ENCODE data around the gene ICE2. TPM values are rescaled to one million over a fixed set of nuclear protein-coding genes. Genes with fewer than 3 reads are reported as not detected.

The ICE2 gene, protein sequence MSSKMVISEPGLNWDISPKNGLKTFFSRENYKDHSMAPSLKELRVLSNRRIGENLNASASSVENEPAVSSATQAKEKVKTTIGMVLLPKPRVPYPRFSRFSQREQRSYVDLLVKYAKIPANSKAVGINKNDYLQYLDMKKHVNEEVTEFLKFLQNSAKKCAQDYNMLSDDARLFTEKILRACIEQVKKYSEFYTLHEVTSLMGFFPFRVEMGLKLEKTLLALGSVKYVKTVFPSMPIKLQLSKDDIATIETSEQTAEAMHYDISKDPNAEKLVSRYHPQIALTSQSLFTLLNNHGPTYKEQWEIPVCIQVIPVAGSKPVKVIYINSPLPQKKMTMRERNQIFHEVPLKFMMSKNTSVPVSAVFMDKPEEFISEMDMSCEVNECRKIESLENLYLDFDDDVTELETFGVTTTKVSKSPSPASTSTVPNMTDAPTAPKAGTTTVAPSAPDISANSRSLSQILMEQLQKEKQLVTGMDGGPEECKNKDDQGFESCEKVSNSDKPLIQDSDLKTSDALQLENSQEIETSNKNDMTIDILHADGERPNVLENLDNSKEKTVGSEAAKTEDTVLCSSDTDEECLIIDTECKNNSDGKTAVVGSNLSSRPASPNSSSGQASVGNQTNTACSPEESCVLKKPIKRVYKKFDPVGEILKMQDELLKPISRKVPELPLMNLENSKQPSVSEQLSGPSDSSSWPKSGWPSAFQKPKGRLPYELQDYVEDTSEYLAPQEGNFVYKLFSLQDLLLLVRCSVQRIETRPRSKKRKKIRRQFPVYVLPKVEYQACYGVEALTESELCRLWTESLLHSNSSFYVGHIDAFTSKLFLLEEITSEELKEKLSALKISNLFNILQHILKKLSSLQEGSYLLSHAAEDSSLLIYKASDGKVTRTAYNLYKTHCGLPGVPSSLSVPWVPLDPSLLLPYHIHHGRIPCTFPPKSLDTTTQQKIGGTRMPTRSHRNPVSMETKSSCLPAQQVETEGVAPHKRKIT
- 10 to 100 TPM; 74.1 to 74.5 TPM for total RNA-seq

DNA sequence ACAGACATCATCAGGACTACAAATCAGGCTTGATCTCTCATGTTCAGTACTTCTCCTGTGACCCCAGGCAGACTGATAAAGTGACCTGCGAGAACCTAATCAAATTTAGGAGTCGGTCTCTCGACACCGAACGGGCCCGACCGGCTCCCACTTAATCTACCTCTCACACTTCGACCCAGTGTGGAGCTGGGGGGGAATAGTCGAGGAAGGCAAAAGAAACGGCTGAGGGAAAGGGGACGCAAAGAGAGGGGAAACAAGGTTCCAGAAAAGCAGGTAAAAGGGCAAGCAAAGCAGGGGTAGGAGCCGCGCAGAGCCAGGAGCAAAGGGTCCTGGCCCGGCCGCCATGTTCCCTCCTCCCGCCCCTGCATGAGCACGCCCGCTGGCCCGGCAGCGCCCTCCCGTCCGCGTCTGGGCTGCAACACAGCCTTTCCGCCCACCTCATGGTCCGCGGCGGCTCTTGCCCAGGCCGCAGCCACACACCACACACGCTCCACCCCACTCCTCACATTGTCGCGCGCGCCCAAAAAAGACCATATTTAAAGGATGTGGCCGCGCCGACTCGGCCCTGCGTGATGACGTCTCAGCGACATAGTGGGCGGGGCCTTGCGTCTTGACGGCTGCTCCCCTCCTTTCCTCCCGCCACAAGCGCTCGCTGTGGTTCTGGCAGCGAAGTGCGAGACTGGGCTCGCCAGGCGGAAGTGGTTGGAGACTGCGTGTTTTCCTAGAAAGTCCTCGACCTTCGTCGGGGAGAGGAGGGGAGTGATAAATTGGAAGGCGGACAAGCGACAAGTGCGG lies at the start of gene ICE2:
Gene ICE2 (minus strand): TSS at position 577 of the 795 bp plus-strand sequence. CDS start 1,165 bp downstream, outside the sequence.
- Mint-ChIP-seq H3K4me3 (peak within 1 kb of the TSS; percentile 96), H3K27me3 (no peaks in the 10 kb centered on the region), H3K4me1 (ENCODE audit: low read depth) (peaks cover 57% of the 10 kb centered on the region), H3K36me3 (ENCODE audit: low read depth) (peaks cover 40% of the 10 kb centered on the region), H3K9me3 (no peaks in the 10 kb centered on the region), H3K27ac (peak within 1 kb of the TSS; percentile 96)
- ChIA-PET CTCF (interaction anchor here (0.7 to 4.3 kb wide), 5 partner anchors 42 to 438 kb away, joined by 3 to 22 read pairs (median 4); no protein-coding TSS in a partner anchor), POLR2A (interaction anchor here (0.7 to 1.5 kb wide), 11 partner anchors 10 to 242 kb away, joined by 3 to 10 read pairs (median 3); partner anchors contain the start of gene ANXA2)
- ATAC-seq: peak; percentile 87
- intact Hi-C loops (cut with micrococcal nuclease): no loop called here
- peak; percentile 99 for DNase-seq
- TF ChIP-seq, protein P1, sequence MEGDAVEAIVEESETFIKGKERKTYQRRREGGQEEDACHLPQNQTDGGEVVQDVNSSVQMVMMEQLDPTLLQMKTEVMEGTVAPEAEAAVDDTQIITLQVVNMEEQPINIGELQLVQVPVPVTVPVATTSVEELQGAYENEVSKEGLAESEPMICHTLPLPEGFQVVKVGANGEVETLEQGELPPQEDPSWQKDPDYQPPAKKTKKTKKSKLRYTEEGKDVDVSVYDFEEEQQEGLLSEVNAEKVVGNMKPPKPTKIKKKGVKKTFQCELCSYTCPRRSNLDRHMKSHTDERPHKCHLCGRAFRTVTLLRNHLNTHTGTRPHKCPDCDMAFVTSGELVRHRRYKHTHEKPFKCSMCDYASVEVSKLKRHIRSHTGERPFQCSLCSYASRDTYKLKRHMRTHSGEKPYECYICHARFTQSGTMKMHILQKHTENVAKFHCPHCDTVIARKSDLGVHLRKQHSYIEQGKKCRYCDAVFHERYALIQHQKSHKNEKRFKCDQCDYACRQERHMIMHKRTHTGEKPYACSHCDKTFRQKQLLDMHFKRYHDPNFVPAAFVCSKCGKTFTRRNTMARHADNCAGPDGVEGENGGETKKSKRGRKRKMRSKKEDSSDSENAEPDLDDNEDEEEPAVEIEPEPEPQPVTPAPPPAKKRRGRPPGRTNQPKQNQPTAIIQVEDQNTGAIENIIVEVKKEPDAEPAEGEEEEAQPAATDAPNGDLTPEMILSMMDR (IDR thresholded peaks at IDR 0.05): no peak

DNA sequence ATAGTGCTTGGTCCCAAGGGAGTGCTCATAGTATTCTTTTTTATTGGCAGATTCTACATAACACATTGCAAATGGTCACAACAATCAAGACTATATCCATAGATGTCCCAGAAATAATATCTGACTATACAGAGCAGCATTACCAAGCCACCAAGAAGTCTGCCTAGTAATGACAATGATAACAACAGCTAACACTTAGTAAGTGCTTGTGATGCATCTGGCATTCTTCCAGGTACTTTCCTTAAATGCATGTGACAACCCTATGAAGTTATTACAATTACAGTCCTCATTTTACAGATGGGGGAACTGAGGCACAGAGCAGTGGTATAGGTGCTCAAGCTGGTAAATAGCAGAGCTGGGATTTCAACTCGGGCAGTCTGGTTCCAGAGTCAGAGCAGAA lies 49.6 kb upstream of the ICE2 start:
- no peaks in the 10 kb centered on the region for H3K9me3 Mint-ChIP-seq
- ATAC-seq (peak; percentile 80), DNase-seq (no peak)
- ChIA-PET POLR2A (interaction anchor here (1.5 to 1.6 kb wide), 2 partner anchors 8 to 49 kb away, joined by 3 to 4 read pairs; no protein-coding TSS in a partner anchor), CTCF (interaction anchor here (1.0 to 4.9 kb wide), 5 partner anchors 8 to 57 kb away, joined by 3 to 22 read pairs (median 6); no protein-coding TSS in a partner anchor)
- TF ChIP-seq, protein P1 (IDR thresholded peaks at IDR 0.05): no peak
- intact Hi-C loops (cut with micrococcal nuclease): no loop called here
- no peak overlapping the region for H3K4me3 Mint-ChIP-seq
- no peaks in the 10 kb centered on the region for H3K27me3 Mint-ChIP-seq
- H3K36me3 Mint-ChIP-seq (ENCODE audit: low read depth): peaks cover 31% of the 10 kb centered on the region
- peak overlapping the region; percentile 81 for H3K27ac Mint-ChIP-seq
- peaks cover 68% of the 10 kb centered on the region for H3K4me1 Mint-ChIP-seq (ENCODE audit: low read depth)

DNA sequence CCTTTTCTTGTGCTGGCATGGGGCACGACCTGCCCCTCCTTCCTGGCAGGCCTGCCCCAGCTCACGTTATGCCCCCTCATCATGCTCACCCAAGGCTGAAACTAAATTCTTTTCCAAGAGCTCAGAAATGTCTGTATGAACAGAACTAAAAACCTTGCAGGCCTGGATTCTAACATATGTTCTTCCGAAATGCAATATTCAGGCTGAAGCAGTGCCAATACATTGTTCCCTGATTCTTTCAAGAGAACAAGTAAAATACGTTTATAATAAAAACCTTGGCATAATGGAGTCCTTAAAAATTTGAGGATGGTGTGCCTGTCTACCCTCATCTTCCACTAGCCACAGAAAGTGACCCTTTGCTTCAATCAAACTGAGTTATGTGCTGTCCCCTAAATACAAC lies 48.5 kb upstream of the ICE2 start:
- intact Hi-C loops (cut with micrococcal nuclease): no loop called here
- no peaks in the 10 kb centered on the region for H3K9me3 Mint-ChIP-seq

DNA sequence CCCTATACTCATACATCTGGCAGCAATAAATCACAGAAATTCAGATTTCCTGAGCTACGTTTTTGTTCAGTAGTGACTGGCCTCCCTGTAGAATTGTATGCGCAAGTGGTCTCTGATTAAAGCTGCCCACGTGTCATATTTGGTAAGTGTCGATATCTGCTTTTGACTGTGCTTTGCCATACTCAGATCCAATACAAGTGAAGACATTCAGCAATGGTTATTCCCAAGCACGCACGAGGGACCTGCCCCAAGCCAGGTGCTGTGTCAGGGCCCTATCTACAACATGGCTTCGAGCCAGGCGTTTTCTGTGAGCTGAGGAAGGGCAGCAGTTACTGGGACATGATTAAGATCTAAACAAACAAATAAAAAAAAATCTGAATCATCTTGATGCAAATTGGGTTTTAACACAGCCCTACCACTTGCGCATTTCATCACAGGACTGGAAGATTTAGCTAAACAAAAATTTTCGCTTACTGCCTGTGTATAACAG lies 47.2 kb upstream of the ICE2 start:
- ATAC-seq (peak; percentile 36), DNase-seq (peak; percentile 27)
- intact Hi-C loops (cut with micrococcal nuclease): no loop called here
- peak overlapping the region; percentile 81 for H3K27ac Mint-ChIP-seq
- no peak overlapping the region for H3K4me3 Mint-ChIP-seq
- H3K9me3 Mint-ChIP-seq: no peaks in the 10 kb centered on the region
- no peaks in the 10 kb centered on the region for H3K27me3 Mint-ChIP-seq
- peaks cover 37% of the 10 kb centered on the region for H3K36me3 Mint-ChIP-seq (ENCODE audit: low read depth)
- ChIA-PET POLR2A (interaction anchor here (0.7 to 1.1 kb wide), 3 partner anchors 11 to 67 kb away, joined by 3 to 5 read pairs (median 3); no protein-coding TSS in a partner anchor), CTCF (interaction anchor here (0.8 to 4.9 kb wide), 9 partner anchors 12 to 376 kb away, joined by 3 to 22 read pairs (median 3); no protein-coding TSS in a partner anchor)
- TF ChIP-seq, protein P1 (IDR thresholded peaks at IDR 0.05): no peak
- H3K4me1 Mint-ChIP-seq (ENCODE audit: low read depth): peaks cover 56% of the 10 kb centered on the region

More for the DNA sequence above, 48.5 kb upstream of the ICE2 start:
- Mint-ChIP-seq H3K27ac (peak overlapping the region; percentile 81), H3K4me1 (ENCODE audit: low read depth) (peaks cover 63% of the 10 kb centered on the region), H3K4me3 (no peak overlapping the region), H3K36me3 (ENCODE audit: low read depth) (peaks cover 34% of the 10 kb centered on the region), H3K27me3 (no peaks in the 10 kb centered on the region)
- TF ChIP-seq, protein P1 (IDR thresholded peaks at IDR 0.05): no peak
- DNase-seq (no peak), ATAC-seq (no peak)
- ChIA-PET CTCF (interaction anchor here (0.6 to 4.9 kb wide), 7 partner anchors 10 to 405 kb away, joined by 3 to 22 read pairs (median 3); no protein-coding TSS in a partner anchor), POLR2A (interaction anchor here (1.1 to 1.6 kb wide), 3 partner anchors 9 to 16 kb away, joined by 3 to 4 read pairs (median 3); no protein-coding TSS in a partner anchor)
